Measurements from ENCODE around the gene AKAP12.

Gene AKAP12

GRCh38 chr6:151207674-151208073 lies 32.1 kb upstream of the AKAP12 start:
- no peak overlapping the region for H3K4me3 ChIP-seq (ENCODE audit: low read length)
- no peak for TF ChIP-seq CTCF (conservative IDR thresholded peaks at IDR 0.05; ENCODE audit: low read depth, low read length)
- no peak for DNase-seq (ENCODE audit: low read depth)

GRCh38 chr6:151209071-151209831 lies 30.5 kb upstream of the AKAP12 start:
- no peak for TF ChIP-seq CTCF (conservative IDR thresholded peaks at IDR 0.05; ENCODE audit: low read depth, low read length)
- H3K4me3 ChIP-seq (ENCODE audit: low read length): peak overlapping the region; percentile 29
- DNase-seq (ENCODE audit: low read depth): no peak

- no peak for DNase-seq (ENCODE audit: low read depth)
- no peak overlapping the region for H3K4me3 ChIP-seq (ENCODE audit: low read length)
- TF ChIP-seq CTCF (conservative IDR thresholded peaks at IDR 0.05; ENCODE audit: low read depth, low read length): no peak
These were observed 28.7 kb upstream of the AKAP12 start for GRCh38 chr6:151211075-151211474.

GRCh38 chr6:151213352-151213751 lies 26.4 kb upstream of the AKAP12 start:
- TF ChIP-seq CTCF (conservative IDR thresholded peaks at IDR 0.05; ENCODE audit: low read depth, low read length): no peak
- no peak overlapping the region for H3K4me3 ChIP-seq (ENCODE audit: low read length)
- DNase-seq (ENCODE audit: low read depth): no peak

GRCh38 chr6:151215999-151216398 lies 23.8 kb upstream of the AKAP12 start:
- no peak for TF ChIP-seq CTCF (conservative IDR thresholded peaks at IDR 0.05; ENCODE audit: low read depth, low read length)

GRCh38 chr6:151216804-151217203 lies 23.0 kb upstream of the AKAP12 start:
- H3K4me3 ChIP-seq (ENCODE audit: low read length): no peak overlapping the region
- TF ChIP-seq CTCF (conservative IDR thresholded peaks at IDR 0.05; ENCODE audit: low read depth, low read length): no peak
- no peak for DNase-seq (ENCODE audit: low read depth)

More at GRCh38 chr6:151215999-151216398, 23.8 kb upstream of the AKAP12 start:
- no peak overlapping the region for H3K4me3 ChIP-seq (ENCODE audit: low read length)
- DNase-seq (ENCODE audit: low read depth): no peak

GRCh38 chr6:151219192-151219591 lies 20.6 kb upstream of the AKAP12 start:
- DNase-seq (ENCODE audit: low read depth): no peak
- no peak for TF ChIP-seq CTCF (conservative IDR thresholded peaks at IDR 0.05; ENCODE audit: low read depth, low read length)
- no peak overlapping the region for H3K4me3 ChIP-seq (ENCODE audit: low read length)

Data from retinal pigment epithelial cell (primary cell).